ENCODE data around the gene SERPINB13.

GRCh38 chr18:63552581-63552980 is 34.6 kb upstream of the SERPINB13 start:
- TF ChIP-seq EZH2 (IDR thresholded peaks at IDR 0.05) (no peak), POLR2AphosphoS5 (IDR thresholded peaks at IDR 0.05; ENCODE audit: borderline replicate concordance, low read depth, low read length) (no peak)

All from SK-N-MC (cell line).